Stimulated activated CD8-positive, alpha-beta memory T cell treated with anti-CD3 and anti-CD28 coated beads, Interleukin-15, amount 100 ng/mL, for 4 hours (primary cell): ENCODE results near the gene CRIP3.
"Not testable (repeated sequence)": the region's sequence is repeated elsewhere in the genome, so short reads cannot be mapped to it uniquely, and the experiment has no call there.

Experiments
- DNase-seq, 2 donors: peaks; one replicate each; pipeline ENCODE4 v3.0.0-alpha.2; 2020; ENCODE audit warnings: low read depth in 2 of 2

The CRIP3 gene

DNA sequence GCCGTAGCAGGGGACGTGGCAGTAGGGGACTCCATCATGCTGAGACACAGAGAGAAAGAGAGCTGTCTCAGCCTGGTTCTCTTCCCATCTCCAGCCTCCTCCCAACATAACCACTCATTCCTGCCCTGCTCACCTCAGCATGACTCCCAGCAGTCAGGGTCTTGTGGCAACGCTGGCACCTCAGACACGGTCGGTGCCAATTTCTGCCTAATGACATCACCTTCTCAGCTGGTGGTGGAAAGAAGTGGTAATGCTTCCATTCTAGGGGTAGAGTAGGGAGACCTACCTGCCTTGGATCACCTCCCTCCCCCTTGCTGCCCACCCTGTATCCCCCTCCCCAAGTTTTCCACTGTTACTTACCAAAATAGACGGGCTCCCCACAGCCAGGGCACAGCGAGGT, 2.5 kb downstream of the CRIP3 start:
- DNase-seq = no peak

DNA sequence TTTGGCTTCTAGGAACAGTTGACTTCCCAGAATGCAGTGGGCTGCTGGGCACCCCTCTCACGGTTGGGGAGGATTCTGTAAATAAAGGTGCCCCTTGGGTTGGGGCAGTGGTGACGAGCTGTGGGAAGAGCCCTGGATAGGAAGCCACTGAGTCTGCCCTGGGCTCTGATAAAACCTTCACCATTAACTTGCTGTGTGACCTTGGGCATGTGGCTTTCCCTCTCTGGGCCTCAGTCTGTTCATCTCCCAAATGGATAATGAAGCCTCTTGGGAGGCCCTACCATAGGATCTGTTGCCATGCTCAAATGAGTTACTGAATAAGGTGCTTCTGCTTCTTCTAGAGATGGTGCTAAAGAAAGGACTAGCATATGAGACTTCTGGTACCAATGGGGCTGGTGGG, 3.7 kb downstream of the CRIP3 start:
- DNase-seq = no peak

DNA sequence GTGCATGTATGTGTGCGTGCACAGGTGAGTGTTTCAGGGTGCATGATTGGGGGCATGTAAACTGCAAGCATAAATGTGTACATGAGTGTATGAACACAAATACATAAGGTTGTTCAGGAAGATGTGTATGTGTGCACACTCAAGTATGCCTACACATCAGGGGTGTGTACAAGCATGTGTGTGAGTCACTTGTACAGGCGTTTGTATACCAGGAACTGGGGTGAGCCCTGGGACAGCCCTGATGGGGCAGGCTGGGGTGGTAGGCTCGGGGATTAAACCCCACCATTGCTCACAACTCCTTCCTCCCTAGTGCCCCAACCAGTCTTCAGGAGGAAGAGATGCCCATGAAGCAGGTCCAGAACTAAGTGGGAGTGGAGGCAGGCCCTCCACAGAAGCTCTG, 4.3 kb downstream of the CRIP3 start:
- DNase-seq = no peak

DNA sequence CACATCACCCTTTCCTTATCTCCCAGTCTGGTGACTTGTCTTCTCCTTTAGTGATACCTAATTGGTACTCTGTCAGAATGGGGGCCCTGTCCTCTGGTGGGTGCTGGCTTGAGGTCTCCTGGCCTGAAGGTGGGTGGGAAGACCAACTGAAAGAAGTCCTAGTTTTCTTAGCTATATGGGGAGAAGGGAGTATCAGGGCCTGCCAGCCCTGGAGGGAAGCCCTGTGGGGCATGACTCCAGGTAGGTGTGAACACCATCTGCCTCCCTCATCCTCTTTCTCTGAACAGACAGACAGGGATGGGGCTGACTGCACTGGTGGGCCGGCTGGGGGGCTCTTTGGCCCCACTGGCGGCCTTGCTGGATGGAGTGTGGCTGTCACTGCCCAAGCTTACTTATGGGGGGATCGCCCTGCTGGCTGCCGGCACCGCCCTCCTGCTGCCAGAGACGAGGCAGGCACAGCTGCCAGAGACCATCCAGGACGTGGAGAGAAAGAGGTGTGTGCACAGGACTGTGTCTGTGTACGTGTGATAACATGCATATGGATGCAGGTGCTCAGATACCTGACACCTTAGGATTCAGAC, 4.8 kb downstream of the CRIP3 start:
- DNase-seq = no peak

DNA sequence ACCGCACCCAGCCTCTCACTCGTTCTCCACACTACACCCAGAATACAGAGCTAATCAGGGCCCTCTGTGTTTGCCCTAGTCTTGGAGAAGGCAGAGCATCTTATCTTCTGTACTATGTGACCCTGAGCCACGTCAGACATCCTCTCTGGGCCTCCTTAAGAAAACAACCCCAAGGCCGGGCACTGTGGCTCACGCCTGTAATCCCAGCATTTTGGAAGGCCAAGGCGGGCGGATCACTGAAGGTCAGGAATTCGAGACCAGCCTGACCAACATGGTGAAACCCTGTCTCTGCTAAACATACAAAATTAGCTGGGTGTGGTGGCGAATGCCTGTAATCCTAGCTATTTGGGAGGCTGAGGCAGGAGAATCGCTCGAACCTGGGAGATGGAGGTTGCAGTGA, 5.6 kb downstream of the CRIP3 start:
- DNase-seq = not testable (repeated sequence)

DNA sequence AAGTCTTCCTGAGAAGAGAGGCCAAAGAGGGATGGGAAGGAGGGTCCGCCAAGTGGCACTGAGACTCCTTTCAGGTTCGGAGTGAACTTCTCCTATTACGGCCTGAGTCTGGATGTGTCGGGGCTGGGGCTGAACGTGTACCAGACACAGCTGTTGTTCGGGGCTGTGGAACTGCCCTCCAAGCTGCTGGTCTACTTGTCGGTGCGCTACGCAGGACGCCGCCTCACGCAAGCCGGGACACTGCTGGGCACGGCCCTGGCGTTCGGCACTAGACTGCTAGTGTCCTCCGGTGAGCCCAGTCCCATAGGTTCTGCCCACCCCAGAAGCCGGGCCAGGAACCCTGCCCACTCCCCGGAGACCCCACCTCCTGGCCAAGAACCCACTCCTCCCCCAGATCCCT, 6.5 kb downstream of the CRIP3 start:
- DNase-seq = no peak

DNA sequence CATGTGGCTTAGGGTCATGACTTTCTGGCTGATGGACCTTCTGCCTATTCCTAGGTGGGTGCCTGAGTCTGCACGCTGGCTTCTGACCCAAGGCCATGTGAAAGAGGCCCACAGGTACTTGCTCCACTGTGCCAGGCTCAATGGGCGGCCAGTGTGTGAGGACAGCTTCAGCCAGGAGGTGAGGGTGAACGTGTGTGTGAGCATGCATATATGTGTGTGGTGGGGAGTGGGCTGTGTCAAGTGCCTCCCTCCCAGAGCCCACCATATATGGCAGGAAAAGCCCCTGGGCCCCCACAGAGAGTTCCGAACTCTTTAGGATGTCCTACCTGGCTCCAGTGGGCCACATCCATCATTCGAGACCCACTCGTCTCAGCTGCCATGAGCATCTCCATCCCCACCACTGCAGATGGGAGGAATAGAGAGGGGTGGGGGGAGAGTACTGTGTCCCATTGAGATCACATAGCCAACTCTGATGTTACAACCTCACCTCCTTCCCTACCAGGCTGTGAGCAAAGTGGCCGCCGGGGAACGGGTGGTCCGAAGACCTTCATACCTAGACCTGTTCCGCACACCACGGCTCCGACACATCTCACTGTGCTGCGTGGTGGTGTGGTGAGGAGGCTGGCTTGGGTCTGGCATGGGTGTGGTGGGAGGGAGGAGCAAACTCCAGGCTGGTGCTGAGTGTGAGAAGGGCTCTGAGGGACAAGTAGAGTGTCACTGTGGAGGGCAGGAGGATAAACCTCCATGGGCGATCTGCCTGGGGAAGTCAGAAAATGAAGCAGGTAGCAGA, 7.3 kb downstream of the CRIP3 start:
- no peak for DNase-seq

DNA sequence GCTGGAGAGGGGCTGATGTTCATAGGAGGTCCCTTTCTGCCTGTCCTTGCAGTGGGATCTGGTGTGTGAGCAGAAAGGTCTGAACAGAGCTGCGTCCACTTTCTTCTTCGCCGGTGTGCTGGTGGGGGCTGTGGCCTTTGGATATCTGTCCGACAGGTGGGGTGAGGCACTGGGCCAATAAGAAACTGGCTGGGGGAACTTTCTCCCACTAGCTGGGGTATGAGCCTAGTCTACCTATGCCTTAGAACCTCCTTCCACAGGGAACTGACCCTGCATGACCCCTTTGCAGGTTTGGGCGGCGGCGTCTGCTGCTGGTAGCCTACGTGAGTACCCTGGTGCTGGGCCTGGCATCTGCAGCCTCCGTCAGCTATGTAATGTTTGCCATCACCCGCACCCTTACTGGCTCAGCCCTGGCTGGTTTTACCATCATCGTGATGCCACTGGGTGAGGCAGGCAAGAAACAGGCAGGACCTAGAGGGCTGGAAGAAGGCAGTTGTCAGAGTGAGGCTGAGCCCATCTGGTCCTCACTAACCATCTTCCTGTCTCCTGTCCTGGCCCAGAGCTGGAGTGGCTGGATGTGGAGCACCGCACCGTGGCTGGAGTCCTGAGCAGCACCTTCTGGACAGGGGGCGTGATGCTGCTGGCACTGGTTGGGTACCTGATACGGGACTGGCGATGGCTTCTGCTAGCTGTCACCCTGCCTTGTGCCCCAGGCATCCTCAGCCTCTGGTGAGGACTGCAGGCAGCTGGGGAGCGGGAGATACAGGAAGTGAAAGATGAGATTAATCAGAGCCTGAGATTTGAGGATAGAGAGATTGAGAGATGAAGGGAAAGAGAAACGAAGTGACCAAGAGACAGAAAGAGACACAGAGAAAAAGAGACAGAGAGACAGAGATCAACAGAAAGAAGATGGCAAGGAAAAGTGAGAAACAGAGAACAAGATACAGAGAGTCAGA, 9.0 kb downstream of the CRIP3 start:
- no peak for DNase-seq

DNA sequence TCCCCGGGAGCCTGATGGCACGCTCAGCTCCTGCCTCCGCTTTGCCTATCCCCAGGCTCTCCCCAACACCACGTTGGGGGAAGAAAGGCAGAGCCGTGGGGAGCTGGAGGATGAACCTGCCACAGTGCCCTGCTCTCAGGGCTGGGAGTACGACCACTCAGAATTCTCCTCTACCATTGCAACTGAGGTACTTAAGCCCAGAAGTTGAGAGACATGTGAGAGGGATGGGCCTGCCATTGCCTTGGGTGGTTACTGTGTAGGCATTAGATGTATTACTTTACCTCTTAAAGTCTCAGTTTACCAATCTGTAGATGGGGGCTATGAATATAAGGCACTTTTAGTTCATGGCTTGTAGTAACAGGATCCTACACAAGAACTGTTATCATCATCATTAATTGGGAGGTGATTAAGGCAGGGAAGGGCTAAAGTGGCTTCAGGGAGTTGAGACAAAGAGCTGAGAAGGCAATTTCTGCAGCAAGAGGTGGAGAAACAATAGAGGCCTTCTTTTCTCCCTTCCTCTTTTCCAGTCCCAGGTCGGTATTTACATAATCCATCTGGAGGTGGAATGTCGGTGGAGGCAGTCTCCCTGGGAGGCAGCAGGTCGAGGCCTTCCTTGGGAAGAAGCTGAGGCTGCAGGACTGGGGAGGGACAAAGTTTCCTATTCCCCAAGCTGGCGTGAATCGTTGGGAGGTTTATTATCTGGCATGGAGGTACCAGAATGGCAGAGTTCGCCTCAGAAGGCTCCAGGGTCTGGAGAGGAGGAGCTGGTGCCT, 9.9 kb downstream of the CRIP3 start:
- DNase-seq = no peak

DNA sequence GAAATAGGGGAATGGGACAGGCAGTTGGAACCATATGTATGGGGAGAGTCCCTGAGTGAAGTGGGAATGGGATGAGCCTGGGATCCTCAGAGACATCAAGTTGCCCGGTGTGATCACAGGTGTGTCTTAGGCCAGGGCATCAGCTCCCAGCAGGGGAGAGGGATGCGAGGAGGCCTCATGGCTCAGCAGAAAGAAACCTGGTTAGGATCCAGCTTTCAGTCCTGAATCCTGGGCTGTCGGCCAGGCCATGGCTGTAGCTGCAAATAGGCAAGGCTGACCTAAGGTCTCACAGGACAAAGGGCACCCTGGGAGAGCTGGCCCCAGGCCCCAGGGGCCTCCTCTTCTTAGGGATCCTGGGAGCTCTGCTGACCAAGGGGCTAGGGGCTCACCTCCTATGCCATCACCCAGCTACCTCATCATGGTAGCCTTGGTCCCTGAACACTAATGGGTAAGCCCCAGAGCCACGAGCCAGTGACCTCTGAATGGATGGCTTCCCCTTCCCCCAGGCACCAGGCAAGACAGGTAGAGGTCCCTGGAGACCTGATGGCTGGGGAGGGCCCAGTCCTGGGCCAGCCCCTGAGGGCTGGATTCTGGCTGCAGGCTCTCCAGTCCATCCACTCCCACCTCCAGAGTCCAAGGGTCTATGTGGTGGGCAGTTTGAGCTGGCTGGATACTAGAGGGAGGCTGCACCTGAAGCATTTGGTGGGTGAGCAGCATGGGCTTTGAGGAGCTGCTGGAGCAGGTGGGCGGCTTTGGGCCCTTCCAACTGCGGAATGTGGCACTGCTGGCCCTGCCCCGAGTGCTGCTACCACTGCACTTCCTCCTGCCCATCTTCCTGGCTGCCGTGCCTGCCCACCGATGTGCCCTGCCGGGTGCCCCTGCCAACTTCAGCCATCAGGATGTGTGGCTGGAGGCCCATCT, 10.7 kb downstream of the CRIP3 start, which contains the start of gene SLC22A7:
SLC22A7 (plus strand) TSS at position 617 of the 921 bp plus-strand sequence; CDS start at position 716, 99 bp downstream.
- no peak for DNase-seq

DNA sequence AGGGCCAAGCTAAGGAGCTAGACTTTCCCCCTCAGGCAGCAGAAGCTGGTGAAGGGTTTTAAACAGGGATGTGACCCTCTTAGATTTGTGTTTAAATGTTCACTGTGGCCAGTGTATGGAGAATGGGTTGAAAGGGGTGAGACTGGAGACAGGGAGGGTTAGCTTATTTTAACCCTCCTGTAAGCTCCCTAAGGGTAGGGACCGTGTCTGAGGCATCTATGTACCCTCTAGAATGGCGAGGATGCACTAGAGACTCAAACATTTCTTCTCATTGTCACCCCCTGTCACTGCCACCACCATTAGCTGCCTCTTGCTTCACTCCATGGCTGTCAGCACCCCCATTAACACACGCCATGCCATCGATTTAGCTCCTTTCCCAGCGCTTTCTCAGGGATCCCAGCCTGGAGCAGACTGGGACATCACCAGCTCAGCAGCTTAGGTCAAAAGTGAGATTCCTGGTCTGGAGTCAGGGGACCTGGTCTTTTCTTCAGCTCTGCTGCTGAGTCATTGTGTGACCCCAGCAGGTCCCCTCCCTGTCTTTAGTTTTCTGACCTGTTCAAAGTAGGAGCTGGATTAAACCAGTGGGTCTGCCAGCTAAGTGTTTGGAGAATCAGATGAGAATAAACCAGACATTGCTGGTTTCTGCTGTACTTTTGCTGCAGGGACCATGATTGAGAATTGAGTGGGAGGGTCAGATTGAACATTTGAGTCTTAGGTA, 11.7 kb downstream of the CRIP3 start:
- DNase-seq = no peak

DNA sequence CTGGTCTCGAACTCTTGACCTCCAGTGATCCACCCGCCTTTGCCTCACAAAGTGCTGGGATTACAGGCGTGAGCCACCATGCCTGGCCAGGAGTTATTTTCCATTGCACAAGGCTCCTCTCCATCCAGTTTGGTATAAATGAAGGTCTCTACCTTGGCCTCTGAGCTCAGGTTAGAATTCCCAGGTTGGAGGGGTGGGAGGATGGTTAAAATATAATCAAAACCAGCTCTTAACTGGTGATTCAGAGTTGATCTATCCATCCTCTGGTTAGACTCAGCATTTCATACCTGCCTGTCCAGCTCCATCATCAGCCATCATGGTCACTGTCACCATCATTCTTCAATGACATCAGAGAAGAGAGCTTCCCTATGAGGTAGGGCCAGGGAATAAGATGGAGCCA, 13.2 kb downstream of the CRIP3 start:
- DNase-seq = no peak

DNA sequence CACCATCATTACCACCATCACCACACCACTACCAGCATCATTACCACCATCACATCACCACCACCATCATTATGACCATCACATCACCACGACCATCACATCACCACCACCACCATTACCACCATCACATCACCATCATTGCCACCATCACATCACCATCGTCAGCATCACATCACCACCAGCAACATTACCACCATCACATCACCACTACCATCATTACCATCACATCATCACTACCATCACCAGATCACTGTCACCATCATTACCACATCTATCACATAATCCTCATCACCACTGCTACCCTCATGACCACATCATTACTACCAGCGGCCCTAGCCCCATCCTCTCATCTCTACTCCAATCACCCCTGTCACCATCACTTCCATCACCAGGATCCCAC, 14.1 kb downstream of the CRIP3 start:
- no peak for DNase-seq

DNA sequence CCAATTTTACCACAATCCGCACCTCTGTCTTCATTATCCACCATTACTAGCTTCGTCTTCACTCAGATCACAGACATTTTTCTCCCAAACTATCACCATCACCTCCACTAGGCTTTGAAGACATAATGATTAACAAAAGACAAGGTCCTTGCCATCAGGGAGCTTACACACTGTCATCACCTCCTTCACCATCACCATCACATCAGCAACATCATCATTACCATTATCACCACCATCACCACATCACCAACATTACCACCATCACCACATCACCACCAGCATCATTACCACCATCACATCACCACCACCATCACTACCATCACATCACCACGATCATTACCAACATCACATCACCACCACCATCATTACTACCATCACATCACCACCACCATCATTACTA, 14.9 kb downstream of the CRIP3 start:
- DNase-seq = no peak

DNA sequence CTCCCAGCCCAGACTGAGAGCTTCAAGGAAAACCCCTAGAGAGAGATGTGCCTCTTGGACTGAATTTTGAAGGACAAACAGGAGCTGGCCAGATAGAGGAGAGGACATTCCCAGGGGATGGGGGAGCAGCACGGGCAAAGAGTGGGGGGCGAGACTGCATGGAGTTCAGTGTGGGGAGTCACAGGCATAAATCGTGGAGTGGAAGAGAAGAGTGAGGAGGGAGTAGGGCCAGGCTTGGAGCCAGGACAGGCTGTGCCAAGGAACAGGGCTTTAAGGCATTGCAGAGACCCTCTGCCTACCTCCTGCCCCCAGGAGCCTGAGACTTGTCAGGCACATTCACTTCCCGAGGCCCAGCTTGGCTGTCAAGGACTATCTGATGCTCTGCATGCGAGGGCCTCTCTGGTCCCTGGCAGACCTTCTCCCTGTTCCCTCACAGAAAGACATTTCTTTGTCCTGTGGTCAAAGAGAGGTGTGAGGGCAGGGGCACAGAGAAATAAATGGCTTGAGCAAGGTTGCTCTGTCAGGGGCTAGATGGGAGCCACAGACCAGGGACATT, 15.8 kb downstream of the CRIP3 start:
- DNase-seq = no peak

DNA sequence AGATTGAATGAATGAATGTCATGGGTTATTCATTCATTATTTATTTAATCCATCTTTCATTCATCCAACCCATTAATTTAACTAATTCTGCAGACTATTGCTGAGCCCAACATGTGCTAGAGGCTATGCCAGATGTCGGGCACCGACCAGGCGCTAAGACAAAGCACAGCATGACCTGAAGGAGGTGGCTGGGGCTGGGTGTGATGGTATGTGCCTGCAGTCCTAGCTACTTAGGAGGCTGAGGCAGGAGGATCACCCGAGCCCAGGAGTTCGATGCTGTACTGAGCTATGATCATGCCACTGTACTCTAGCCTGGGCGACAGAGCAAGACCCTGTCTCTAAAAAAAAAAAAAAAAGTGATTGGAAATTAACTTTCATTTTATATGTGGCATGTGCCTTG, 16.3 kb downstream of the CRIP3 start:
- no peak for DNase-seq

DNA sequence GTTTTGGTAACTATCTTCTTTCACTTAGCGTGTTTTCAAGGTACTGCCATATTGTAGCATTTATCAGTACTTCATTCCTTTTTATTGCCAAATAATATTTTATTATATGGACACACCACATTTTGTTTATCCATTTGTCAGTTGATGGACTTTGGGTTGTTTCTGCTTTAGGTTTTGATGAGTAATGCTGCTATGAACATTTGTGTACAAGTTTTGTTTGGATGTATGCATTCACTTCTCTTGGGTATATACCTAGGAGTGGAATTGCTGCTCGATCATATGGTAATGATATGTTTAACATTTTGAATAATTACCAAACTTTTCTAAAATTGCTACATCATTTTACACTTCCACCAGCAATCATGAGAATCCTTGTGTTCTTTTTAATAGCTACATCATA, 16.9 kb downstream of the CRIP3 start:
- no peak for DNase-seq

DNA sequence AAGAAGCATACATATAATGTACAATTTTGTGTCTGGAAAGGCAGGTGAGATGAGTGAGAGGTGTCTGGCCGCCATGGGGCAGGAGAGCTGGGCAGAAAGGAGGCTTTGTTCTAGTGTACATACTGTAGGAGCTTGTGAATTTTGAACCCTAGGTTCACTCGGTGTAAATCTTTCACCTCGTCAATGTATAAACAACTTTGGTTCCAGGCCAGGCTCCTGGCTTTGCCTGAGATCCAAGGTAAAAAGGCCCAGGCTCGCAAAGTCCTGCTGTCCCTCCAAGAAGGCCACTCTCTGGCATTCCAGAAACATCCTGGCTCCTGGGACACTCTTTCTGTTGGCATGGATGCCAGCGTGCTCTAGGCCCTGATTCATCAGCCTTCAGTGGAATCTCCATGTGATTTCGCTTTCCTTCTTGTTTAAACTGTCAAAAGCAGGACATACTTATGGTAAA, 17.7 kb downstream of the CRIP3 start:
- DNase-seq = no peak

DNA sequence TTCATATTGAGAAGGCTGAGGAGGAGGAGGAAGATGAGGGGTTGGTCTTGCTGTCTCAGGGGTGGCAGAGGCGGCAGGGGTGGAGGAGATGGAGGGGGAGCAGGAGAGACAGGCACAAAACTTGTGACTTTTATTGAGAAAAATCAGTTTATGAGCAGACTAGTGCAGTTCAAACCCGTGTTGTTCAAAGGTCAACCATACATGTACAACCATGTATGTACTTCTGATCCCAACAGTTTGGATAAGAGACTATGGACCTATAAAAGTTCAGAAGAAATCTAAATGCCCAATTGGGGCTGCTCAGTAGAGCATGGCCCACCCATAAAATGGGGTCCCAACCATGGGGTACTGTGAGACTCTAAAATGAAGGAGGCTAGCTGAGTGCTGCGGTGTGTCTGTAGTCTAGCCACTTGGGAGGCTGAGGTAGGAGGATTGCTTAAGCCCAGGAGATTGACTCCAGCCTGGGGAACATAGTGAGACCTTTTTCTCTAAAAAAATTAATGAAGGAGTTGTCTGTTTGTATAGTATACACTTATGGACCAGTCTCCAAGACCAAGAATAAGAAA, 18.2 kb downstream of the CRIP3 start:
- DNase-seq = no peak
